Pericardium fibroblast (primary cell): ENCODE measurements around the gene SERPINA6. TPM values are rescaled to one million over a fixed set of nuclear protein-coding genes. Genes with fewer than 3 reads are reported as not detected.

Source experiments
- total RNA-seq: library from RNA; depleted of rRNA; stranded (reverse); fragments of >200 nt; gene quantifications from 2 replicates; pipeline ENCODE4 v1.2.3, GENCODE V29; 2015

SERPINA6 gene, protein sequence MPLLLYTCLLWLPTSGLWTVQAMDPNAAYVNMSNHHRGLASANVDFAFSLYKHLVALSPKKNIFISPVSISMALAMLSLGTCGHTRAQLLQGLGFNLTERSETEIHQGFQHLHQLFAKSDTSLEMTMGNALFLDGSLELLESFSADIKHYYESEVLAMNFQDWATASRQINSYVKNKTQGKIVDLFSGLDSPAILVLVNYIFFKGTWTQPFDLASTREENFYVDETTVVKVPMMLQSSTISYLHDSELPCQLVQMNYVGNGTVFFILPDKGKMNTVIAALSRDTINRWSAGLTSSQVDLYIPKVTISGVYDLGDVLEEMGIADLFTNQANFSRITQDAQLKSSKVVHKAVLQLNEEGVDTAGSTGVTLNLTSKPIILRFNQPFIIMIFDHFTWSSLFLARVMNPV
- not detected in 2 replicates for total RNA-seq

DNA sequence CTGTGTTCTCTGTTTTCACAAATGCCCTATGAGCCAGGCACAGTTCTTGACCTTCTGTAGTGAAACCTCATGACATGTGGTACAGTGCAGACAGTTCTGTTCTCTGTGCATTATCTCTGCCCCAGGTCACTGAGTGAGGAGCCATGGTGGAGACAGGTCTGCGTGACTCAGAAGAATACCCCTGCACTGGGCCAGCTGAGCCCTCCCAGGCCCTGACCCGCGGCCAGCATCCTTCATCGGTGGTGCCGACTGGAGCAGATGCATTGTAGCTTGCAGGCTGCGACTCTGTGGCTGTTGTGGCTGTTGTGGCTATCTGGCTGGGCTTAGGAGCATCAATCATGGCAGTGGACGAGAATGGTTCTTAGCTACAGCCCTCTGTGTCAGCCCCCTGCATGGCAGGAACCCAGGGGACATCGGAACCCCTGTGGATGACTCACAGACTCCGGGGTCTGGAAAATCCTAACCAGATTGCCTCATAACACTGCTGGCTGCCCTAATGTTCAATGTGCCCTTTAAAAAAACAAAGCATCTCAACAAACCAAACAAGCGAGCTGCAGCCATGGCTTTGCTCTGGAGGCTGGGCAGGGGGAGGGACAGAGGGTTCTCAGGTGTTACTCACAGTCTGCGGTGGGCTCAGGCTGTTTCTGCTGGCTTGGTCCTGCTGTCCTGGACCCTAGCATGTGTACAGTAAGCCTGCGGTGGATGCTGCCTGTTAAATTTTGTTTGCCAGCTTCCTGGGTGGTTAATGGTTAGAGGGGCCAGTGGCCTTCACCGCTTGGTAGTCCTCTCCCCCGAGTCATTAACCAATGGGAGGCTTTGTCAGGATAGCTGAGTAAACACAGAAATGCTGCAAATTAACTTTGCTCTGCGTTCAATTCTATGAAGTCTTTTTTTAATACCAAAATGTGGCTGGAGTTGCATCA is at the start of gene SERPINA6:
Gene SERPINA6 (minus strand): TSS at position 689 of the 923 bp plus-strand sequence. CDS start 8,688 bp downstream, outside the sequence.

DNA sequence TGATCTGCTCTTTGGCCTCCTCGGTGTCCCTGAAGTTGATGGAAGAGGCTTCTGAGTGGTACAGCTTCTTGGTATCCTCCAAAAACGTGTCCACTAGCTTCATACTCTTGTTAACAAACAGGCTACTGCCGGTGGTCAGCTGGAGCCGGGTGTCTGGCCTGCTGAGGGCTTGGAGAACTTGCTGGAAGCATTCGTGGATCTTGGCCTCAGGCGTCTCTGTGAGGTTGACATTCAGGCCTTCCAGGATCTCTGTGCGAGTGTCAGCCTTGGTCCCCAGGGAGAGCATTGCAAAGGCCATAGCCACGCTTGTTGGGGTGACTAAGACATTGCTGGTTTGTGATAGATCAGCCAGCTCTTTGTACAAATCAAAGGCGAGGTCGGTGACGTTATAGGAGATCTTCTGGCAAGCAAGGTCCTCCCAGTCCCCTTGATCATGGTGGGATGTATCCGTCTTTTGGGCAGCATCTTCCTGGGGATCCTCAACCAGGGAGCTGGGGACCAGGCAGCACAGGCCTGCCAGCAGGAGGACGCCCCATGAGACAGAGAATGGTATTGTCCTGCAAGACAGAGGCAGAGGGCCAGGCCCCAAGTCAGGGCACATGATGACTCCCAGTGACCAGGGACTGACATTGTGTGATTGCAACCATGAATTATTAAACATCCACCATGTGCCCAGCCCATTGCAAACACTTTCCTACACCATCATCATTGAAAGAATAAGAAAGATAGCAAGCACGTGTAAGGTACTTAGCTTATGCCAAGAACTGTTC is 43.2 kb upstream of the SERPINA6 start, which contains the start of gene SERPINA2:
Gene SERPINA2 (minus strand): TSS at position 553 of the 770 bp plus-strand sequence.

DNA sequence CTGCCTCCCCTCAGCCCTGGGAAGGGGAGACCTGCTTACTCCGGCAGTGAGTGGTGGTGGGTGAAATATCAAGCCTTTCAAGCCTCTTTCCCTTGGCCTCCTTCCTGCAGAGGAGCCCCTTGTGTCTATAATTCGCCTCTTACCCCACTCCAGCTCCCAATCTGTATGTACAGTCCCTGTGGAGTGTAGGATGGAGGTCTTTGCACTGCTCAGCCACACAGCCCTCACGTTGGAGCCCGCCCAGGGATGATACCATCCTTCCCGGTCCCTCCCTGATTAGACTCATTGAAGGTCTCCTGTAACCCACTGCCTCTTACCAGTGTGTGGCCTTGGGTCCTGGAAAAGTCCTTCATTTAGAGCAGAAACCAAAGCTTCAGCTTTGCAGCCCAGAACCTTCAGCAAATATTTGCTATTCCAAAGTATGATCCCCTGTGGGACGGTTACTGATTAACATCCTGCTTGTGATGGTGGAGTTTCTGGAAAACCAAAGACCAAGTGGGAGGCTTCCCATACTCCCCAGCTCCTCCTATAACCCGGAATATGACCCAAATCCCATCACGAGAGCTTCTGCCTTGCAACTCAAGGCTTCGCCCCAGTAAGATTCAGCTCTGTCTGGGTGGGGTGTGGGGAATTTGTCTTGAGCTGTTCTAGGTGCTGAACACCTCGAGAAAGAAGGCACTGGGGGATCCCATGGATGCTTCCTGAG is 30.1 kb downstream of the SERPINA6 start, which contains the start of gene SERPINA10:
Gene SERPINA10 (minus strand): TSS at position 397 of the 706 bp plus-strand sequence. CDS start 2,675 bp downstream, outside the sequence.

Other genes with a start within 250 kb of the SERPINA6 start
- 67.3 and 80.3 TPM in 2 replicates for gene DDX24, start 242.1 kb downstream of the SERPINA6 start, total RNA-seq
- 10.8 and 12.5 TPM in 2 replicates for gene IFI27L1, start 242.0 kb downstream of the SERPINA6 start, total RNA-seq
- 4.9 and 7.4 TPM in 2 replicates for gene IFI27, start 212.6 kb downstream of the SERPINA6 start, total RNA-seq
- 150 and 179 TPM in 2 replicates for gene IFI27L2, start 193.7 kb downstream of the SERPINA6 start, total RNA-seq
- gene PPP4R4, start 149.0 kb downstream of the SERPINA6 start, total RNA-seq = 0.12 and 0.26 TPM in 2 replicates
- not detected in 2 replicates for gene SERPINA10, start 30.1 kb downstream of the SERPINA6 start, total RNA-seq
- not detected in 2 replicates for gene SERPINA2, start 43.4 kb upstream of the SERPINA6 start, total RNA-seq
- 0.47 TPM in 1 of 2 replicates, not detected in the other for gene SERPINA1, start 65.3 kb upstream of the SERPINA6 start, total RNA-seq
- not detected in 2 replicates for gene SERPINA11, start 129.5 kb upstream of the SERPINA6 start, total RNA-seq
- not detected in 2 replicates for gene SERPINA9, start 152.9 kb upstream of the SERPINA6 start, total RNA-seq
- gene SERPINA12, start 186.1 kb upstream of the SERPINA6 start, total RNA-seq = not detected in 2 replicates
- gene SERPINA4, start 238.1 kb upstream of the SERPINA6 start, total RNA-seq = not detected in 2 replicates